DND-41 (cell line): Measurements from ENCODE around the gene SLC2A8.

ENCODE experiments used
- ATAC-seq: fragments of 200-7000 bp; cut with Tn5 transposase; 3 replicates; pipeline ENCODE4 v1.9.1; 2021; ENCODE audit warnings: low read depth; ENCODE audit not compliant: insufficient read depth
- DNase-seq: peaks from one replicate; pipeline ENCODE4 v3.0.0-alpha.2; 2020
- H2AFZ ChIP-seq: 2 replicates; pipeline ENCODE4 v1.6.0; 2012; ENCODE audit warnings: low read depth, low read length
- H3K27ac ChIP-seq: 2 replicates; pipeline ENCODE4 v1.5.1; 2012; ENCODE audit warnings: low read length, inconsistent platforms
- H3K27me3 ChIP-seq: fragments of 200-600 bp; sonication (generic); 2 replicates; pipeline ENCODE4 v1.6.0; 2012; ENCODE audit warnings: low read length, mild to moderate bottlenecking, inconsistent platforms; ENCODE audit not compliant: insufficient read depth, poor library complexity
- H3K36me3 ChIP-seq: 2 replicates; pipeline ENCODE4 v1.5.1; 2012; ENCODE audit warnings: low read length, inconsistent platforms; ENCODE audit not compliant: insufficient read depth
- H3K4me1 ChIP-seq: 2 replicates; pipeline ENCODE4 v1.5.1; 2012; ENCODE audit warnings: mild to moderate bottlenecking, low read length; ENCODE audit not compliant: insufficient read depth
- H3K4me2 ChIP-seq: 2 replicates; pipeline ENCODE4 v1.6.0; 2012; ENCODE audit warnings: mild to moderate bottlenecking, moderate library complexity, low read length, inconsistent platforms; ENCODE audit not compliant: insufficient read depth
- H3K4me3 ChIP-seq, 2 experiments: fragments of 200-600 bp in 1 of 2; shearing (Covaris generic) in 1 of 2; 2 replicates each; pipeline ENCODE4 v1.5.1; 2012 to 2016; ENCODE audit warnings: inconsistent platforms in 2 of 2, low read length in 2 of 2, mild to moderate bottlenecking in 2 of 2, low read depth in 1 of 2, moderate library complexity in 1 of 2
- H3K79me2 ChIP-seq: 2 replicates; pipeline ENCODE4 v1.6.0; 2012; ENCODE audit warnings: low read length, inconsistent platforms; ENCODE audit not compliant: insufficient read depth
- H3K9ac ChIP-seq: 2 replicates; pipeline ENCODE4 v1.6.0; 2012; ENCODE audit warnings: low read depth, mild to moderate bottlenecking, inconsistent platforms, low read length, moderate library complexity
- H3K9me3 ChIP-seq: 2 replicates; pipeline ENCODE4 v1.5.1; 2012; ENCODE audit warnings: low read length, moderate library complexity, mild to moderate bottlenecking, inconsistent platforms; ENCODE audit not compliant: insufficient read depth, severe bottlenecking
- H4K20me1 ChIP-seq: 2 replicates; pipeline ENCODE4 v1.6.0; 2012; ENCODE audit warnings: low read length; ENCODE audit not compliant: insufficient read depth
- EZH2 ChIP-seq: IDR thresholded peaks from 3 replicates; pipeline ENCODE4 v1.6.1; 2012; ENCODE audit warnings: borderline replicate concordance, low read depth, mild to moderate bottlenecking, moderate library complexity, low read length, inconsistent platforms; ENCODE audit not compliant: severe bottlenecking
- TF ChIP-seq, protein P1 (sequence below): IDR thresholded peaks from 2 replicates; pipeline ENCODE4 v1.5.1; 2012; ENCODE audit warnings: borderline replicate concordance, low read length, moderate library complexity, mild to moderate bottlenecking; ENCODE audit not compliant: poor library complexity, severe bottlenecking; ENCODE audit errors: extremely low read depth

The SLC2A8 gene

GRCh38 chr9:127446713-127447415, 49.9 kb downstream of the SLC2A8 start:
- TF ChIP-seq, protein P1, sequence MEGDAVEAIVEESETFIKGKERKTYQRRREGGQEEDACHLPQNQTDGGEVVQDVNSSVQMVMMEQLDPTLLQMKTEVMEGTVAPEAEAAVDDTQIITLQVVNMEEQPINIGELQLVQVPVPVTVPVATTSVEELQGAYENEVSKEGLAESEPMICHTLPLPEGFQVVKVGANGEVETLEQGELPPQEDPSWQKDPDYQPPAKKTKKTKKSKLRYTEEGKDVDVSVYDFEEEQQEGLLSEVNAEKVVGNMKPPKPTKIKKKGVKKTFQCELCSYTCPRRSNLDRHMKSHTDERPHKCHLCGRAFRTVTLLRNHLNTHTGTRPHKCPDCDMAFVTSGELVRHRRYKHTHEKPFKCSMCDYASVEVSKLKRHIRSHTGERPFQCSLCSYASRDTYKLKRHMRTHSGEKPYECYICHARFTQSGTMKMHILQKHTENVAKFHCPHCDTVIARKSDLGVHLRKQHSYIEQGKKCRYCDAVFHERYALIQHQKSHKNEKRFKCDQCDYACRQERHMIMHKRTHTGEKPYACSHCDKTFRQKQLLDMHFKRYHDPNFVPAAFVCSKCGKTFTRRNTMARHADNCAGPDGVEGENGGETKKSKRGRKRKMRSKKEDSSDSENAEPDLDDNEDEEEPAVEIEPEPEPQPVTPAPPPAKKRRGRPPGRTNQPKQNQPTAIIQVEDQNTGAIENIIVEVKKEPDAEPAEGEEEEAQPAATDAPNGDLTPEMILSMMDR = no peak
- no peak for TF ChIP-seq EZH2
- Histone ChIP-seq H3K4me1 (peaks cover 29% of the 10 kb centered on the region), H3K9ac (no peak overlapping the region), H3K4me3 (no peak overlapping the region), H3K27me3 (no peaks in the 10 kb centered on the region), H3K9me3 (no peaks in the 10 kb centered on the region), H3K36me3 (peaks cover 80% of the 10 kb centered on the region), H2AFZ (no peak overlapping the region), H3K27ac (no peak overlapping the region), H4K20me1 (peaks cover 51% of the 10 kb centered on the region), H3K79me2 (peaks cover 38% of the 10 kb centered on the region), H3K4me2 (no peak overlapping the region)
- ATAC-seq (no peak), DNase-seq (no peak)

GRCh38 chr9:127447416-127448111, 50.6 kb downstream of the SLC2A8 start:
- ATAC-seq (no peak), DNase-seq (no peak)
- Histone ChIP-seq H3K4me3 (no peak overlapping the region), H3K79me2 (peaks cover 44% of the 10 kb centered on the region), H3K4me2 (0 out of 2 replicates have a peak overlapping the region, but pooled peaks have one; percentile 98), H3K9me3 (no peaks in the 10 kb centered on the region), H2AFZ (no peak overlapping the region), H4K20me1 (peaks cover 51% of the 10 kb centered on the region), H3K4me1 (peaks cover 36% of the 10 kb centered on the region), H3K36me3 (peaks cover 77% of the 10 kb centered on the region), H3K27me3 (no peaks in the 10 kb centered on the region), H3K27ac (no peak overlapping the region), H3K9ac (no peak overlapping the region)
- TF ChIP-seq EZH2 = no peak
- TF ChIP-seq, protein P1 = no peak

DNA sequence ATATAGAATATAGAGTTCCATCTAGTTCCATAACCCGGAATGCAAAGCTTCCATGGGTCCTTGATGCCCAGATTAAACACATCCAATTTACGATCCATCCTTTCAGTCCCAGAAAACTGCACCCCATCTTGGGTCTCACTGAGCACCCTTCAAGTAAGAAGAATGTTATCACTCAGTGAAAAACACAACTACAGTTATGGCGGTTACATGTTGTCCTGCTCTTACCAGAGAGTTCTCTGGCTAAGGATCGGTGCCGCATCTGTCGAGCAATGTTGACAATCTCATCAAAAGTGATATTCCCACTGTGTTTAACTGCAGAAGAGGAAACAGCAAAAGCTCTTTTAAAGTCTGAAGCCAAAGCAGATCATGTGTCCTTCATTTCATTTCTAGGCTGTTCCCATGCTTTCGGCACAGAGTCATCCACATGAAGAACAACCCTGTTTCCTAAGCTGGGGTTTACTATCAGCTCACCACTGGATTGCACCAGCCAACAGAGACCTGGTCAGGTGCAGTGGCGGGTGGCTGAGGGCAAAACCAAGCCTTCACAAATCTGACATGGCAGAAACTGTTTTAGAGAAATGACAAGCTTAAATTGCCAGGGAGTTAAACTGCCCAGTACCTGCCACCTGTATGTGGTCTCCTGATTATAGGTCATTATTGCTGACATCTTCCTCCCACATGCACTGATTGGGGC, 51.3 kb downstream of the SLC2A8 start:
- Histone ChIP-seq H3K36me3 (peaks cover 72% of the 10 kb centered on the region), H3K79me2 (peaks cover 44% of the 10 kb centered on the region), H2AFZ (no peak overlapping the region), H4K20me1 (peaks cover 51% of the 10 kb centered on the region), H3K4me2 (peak overlapping the region; percentile 98; the same call in 1 of the 2 replicates), H3K27me3 (no peaks in the 10 kb centered on the region), H3K4me3 (peak overlapping the region in 1 of 2 experiments; percentile 86; a peak in 1 of 4 replicates), H3K4me1 (peaks cover 38% of the 10 kb centered on the region), H3K9me3 (no peaks in the 10 kb centered on the region), H3K27ac (no peak overlapping the region), H3K9ac (no peak overlapping the region)
- ATAC-seq (no peak), DNase-seq (no peak)
- TF ChIP-seq EZH2 = no peak
- TF ChIP-seq, protein P1 = no peak
